ENCODE measurements around the gene CMSS1.

CMSS1 gene

DNA sequence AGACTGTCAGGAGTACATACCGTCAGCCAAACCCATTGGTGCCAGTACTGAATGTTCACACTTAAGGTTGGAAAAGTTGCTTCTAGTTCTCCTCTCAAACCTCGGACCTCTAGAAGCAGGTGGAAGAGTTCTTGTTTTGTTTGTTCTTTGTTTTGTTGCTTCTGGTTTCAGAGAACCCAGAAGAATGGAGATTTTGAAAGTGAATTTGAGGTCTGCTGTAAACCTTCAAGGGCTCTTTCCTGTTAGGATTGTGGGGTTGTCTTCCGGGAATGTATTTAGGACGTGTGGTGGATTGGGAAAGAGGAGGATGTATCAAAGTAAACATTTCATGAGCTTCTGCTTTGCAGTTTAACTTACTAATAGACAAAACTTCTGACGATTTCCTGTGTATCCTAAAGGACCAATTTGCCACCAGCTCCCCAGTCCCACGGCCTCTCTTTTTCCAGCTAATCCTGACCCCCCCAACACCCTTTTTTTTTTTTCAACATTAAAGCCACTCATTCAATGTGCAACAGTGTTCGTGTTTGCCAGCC is 246.3 kb downstream of the CMSS1 start:
- TF ChIP-seq, protein P1, sequence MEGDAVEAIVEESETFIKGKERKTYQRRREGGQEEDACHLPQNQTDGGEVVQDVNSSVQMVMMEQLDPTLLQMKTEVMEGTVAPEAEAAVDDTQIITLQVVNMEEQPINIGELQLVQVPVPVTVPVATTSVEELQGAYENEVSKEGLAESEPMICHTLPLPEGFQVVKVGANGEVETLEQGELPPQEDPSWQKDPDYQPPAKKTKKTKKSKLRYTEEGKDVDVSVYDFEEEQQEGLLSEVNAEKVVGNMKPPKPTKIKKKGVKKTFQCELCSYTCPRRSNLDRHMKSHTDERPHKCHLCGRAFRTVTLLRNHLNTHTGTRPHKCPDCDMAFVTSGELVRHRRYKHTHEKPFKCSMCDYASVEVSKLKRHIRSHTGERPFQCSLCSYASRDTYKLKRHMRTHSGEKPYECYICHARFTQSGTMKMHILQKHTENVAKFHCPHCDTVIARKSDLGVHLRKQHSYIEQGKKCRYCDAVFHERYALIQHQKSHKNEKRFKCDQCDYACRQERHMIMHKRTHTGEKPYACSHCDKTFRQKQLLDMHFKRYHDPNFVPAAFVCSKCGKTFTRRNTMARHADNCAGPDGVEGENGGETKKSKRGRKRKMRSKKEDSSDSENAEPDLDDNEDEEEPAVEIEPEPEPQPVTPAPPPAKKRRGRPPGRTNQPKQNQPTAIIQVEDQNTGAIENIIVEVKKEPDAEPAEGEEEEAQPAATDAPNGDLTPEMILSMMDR (conservative IDR thresholded peaks at IDR 0.05; ENCODE audit: control insufficient read depth, insufficient read depth, low read depth, low read length): no peak
- DNase-seq (ENCODE audit: low read depth): peak; percentile 61

DNA sequence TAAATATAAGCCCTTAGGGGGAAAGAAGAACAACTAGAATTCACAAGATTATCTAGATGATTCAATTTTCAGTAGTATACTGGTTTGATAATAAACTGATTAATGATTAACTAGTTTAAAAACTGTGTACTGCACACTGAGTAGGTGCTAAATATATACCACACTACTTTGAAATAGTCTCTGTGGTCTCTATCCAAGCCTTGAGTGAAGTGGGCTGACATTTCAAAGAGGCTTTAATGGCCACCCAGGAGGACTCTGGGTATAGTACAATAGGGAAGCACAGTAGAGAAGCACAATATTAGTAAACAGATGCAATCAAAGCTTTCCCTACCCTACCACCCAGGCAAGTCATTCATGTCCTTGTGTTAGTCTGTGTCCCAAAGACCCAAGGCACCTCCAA is 249.9 kb downstream of the CMSS1 start:
- H3K4me3 ChIP-seq (ENCODE audit: control insufficient read depth, low read depth, low read length): no peak overlapping the region
- TF ChIP-seq, protein P1 (conservative IDR thresholded peaks at IDR 0.05; ENCODE audit: control insufficient read depth, insufficient read depth, low read depth, low read length): no peak
- no peak for DNase-seq (ENCODE audit: low read depth)

More for the DNA sequence above, 246.3 kb downstream of the CMSS1 start:
- no peak overlapping the region for H3K4me3 ChIP-seq (ENCODE audit: control insufficient read depth, low read depth, low read length)

DNA sequence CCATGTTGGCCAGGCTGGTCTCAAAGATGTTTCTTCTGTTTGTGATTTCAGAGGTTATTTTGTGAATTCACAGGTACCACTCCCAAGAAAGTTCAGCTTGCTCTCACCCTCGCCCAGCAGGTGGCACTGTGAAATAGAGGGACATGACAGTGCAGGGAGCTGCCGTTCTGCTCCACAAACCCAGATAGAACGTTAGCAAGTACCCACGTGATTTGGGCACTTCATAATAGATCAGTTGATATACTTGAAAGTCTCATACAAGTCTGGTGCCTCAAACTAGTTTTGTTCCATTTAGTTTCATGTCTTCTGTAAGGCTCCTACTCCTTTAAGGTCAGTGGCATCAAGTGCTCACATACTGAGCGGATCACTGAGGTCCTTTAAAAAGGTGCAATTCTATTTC is 251.2 kb downstream of the CMSS1 start:
- TF ChIP-seq, protein P1 (conservative IDR thresholded peaks at IDR 0.05; ENCODE audit: control insufficient read depth, insufficient read depth, low read depth, low read length): peak; percentile 77
- peak; percentile 82 for DNase-seq (ENCODE audit: low read depth)
- no peak overlapping the region for H3K4me3 ChIP-seq (ENCODE audit: control insufficient read depth, low read depth, low read length)

DNA sequence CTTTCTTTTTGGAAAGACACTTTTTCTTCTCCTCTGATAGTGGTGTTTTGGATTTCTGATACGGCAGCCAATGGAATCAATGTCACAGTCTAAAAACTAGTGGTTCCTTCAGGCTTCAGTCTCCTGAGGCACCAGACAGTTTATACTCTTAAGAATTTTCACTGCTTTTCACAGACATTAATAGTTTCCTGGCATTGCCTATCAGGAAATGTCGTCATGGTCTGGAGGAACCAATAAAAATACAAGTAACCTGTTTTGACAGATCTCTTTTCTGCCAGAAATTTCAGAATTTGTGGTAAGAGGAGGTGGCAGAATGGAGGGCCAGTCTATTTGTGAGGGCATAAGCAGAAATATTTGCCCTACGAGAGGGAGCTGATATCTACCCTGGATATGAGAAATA is 251.8 kb downstream of the CMSS1 start:
- no peak overlapping the region for H3K4me3 ChIP-seq (ENCODE audit: control insufficient read depth, low read depth, low read length)
- DNase-seq (ENCODE audit: low read depth): no peak
- TF ChIP-seq, protein P1 (conservative IDR thresholded peaks at IDR 0.05; ENCODE audit: control insufficient read depth, insufficient read depth, low read depth, low read length): no peak

DNA sequence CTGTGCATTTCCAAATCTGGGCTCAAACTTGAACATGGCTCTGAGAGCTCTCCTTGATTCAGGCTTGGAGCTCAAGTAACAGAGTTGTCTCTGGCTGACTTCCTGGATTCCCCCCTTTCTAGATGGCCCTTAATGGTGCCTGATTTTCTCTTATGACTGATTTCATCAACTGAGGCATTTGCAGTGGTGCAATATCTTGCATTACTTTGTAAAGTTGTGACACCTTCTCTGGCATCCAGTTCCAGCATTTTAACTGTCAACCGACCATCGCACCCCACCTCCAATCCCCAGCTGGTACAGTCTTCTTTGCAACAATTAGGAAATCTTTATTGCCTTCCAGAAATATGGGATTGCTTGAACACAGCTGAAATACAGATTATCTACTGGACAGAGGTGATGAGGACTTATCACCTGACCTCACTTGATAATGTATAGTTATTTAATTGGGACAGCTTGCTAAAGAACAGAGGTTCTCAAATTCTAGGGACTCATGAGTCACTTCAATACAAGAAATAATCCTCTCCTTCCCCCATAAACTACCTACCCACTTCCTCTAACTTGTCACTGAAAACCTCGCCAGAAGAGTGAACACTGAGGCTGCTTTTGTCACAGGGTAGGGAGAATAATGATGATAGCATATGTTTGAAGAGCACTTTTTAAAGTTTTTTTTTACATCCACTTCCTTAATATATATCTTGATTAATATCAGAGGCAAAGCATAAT is 254.8 kb downstream of the CMSS1 start:
- TF ChIP-seq, protein P1 (conservative IDR thresholded peaks at IDR 0.05; ENCODE audit: control insufficient read depth, insufficient read depth, low read depth, low read length): no peak
- peak; percentile 25 for DNase-seq (ENCODE audit: low read depth)
- H3K4me3 ChIP-seq (ENCODE audit: control insufficient read depth, low read depth, low read length): no peak overlapping the region

DNA sequence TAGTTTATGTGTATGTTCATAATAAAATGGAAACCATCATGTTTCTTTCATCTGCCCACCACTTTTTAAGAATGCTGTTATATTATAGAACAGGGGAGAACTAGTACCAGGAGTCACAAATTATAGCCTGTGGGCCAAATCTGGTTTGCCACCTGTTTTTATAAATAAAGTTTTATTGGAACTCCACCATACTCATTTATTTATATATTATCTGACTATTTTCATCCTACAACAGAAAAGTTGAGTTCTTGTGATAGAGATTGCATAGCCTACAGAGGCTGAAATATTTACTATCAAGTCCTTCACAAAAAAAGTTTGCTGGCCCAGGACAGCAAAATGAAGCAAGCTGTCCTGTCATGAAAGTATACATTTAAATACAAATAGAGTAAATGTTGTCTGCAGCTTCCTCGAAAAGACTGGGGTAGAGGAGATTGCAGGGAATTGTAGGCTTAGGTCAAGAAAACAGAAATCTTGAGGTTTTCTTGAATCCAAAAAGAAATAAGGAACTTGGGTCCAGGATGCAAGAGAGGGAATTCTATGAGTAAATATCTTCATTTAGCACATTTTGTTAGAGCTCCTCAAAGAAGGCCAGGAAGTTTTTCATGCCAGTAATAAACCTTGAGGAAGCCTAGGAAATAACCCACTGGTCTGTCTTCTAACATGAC is 255.5 kb downstream of the CMSS1 start:
- TF ChIP-seq, protein P1 (conservative IDR thresholded peaks at IDR 0.05; ENCODE audit: control insufficient read depth, insufficient read depth, low read depth, low read length): no peak
- DNase-seq (ENCODE audit: low read depth): no peak
- H3K4me3 ChIP-seq (ENCODE audit: control insufficient read depth, low read depth, low read length): no peak overlapping the region
